Type B pancreatic cell (in vitro differentiated cells): ENCODE measurements around the gene ASXL1. TPM values are rescaled to one million over a fixed set of nuclear protein-coding genes. Genes with fewer than 3 reads are reported as not detected.
"Not testable (repeated sequence)": the region's sequence is repeated elsewhere in the genome, so short reads cannot be mapped to it uniquely, and the experiment has no call there.

ENCODE experiments used
- DNase-seq: peaks from one replicate; pipeline ENCODE4 v3.0.0; 2021; ENCODE audit warnings: mixed read lengths; ENCODE audit not compliant: unreplicated experiment; ENCODE audit errors: extremely low spot score
- H3K27ac Mint-ChIP-seq: 2 replicates; pipeline ENCODE4 v1.8.0; 2021; ENCODE audit warnings: mild to moderate bottlenecking, mixed read lengths
- H3K27me3 Mint-ChIP-seq: 2 replicates; pipeline ENCODE4 v1.8.0; 2021; ENCODE audit warnings: mixed read lengths
- H3K36me3 Mint-ChIP-seq: 2 replicates; pipeline ENCODE4 v1.8.0; 2021; ENCODE audit warnings: mixed read lengths
- H3K4me1 Mint-ChIP-seq: one replicate; pipeline ENCODE4 v1.8.0; 2021; ENCODE audit warnings: mixed read lengths; ENCODE audit not compliant: unreplicated experiment
- H3K4me3 Mint-ChIP-seq: 2 replicates; pipeline ENCODE4 v1.8.0; 2021; ENCODE audit warnings: mild to moderate bottlenecking, mixed read lengths
- H3K9me3 Mint-ChIP-seq: 2 replicates; pipeline ENCODE4 v1.8.0; 2021; ENCODE audit warnings: mixed read lengths
- CTCF ChIP-seq: fragments of 200-600 bp; sonication (generic); conservative IDR thresholded peaks from 2 replicates; pipeline ENCODE4 v1.5.0; 2021; ENCODE audit warnings: antibody characterized with exemption, mild to moderate bottlenecking
- total RNA-seq: library from RNA; stranded (reverse); gene quantifications from 2 replicates; pipeline ENCODE4 v1.2.1, GENCODE V29; 2021; ENCODE audit warnings: low replicate concordance

The ASXL1 gene
- total RNA-seq, 1 donor from 2014 or later, result 157 TPM

DNA sequence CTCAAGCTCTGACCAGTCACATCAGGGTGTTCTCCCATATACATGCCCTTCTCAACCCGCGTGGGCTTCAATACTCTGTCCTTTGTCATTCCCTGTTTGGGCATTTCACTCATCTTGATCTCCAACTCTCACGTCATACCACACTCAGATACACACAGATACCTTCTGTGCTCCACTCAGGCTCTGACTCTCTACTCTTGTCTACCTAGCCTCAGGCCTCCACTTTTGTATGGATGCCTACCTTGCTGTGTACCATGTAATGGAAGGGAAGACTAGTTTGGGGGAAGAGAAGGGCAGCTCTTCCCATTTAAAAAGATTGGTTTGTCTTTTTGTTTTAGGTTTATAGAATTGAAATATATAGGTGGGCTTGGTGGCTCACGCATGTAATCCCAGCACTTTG, 48.6 kb downstream of the ASXL1 start:
- Mint-ChIP-seq H3K4me3 (no peak overlapping the region), H3K27me3 (no peaks in the 10 kb centered on the region), H3K9me3 (no peaks in the 10 kb centered on the region), H3K36me3 (peaks cover 10% of the 10 kb centered on the region), H3K4me1 (peaks cover 4% of the 10 kb centered on the region), H3K27ac (no peak overlapping the region)
- no peak for TF ChIP-seq CTCF
- DNase-seq, result no peak

GRCh38 chr20:32407131-32407750, 49.1 kb downstream of the ASXL1 start:
- H3K27ac Mint-ChIP-seq, H3K9me3 Mint-ChIP-seq, H3K4me1 Mint-ChIP-seq: not testable (repeated sequence)

GRCh38 chr20:32411955-32412706, 54.0 kb downstream of the ASXL1 start:
- no peak for TF ChIP-seq CTCF
- Mint-ChIP-seq H3K4me3 (no peak overlapping the region), H3K4me1 (peaks cover 12% of the 10 kb centered on the region), H3K36me3 (peaks cover 15% of the 10 kb centered on the region), H3K9me3 (no peaks in the 10 kb centered on the region), H3K27me3 (no peaks in the 10 kb centered on the region), H3K27ac (peak overlapping the region; percentile 12)
- DNase-seq, result no peak

More at GRCh38 chr20:32407131-32407750, 49.1 kb downstream of the ASXL1 start:
- peaks cover 15% of the 10 kb centered on the region for H3K36me3 Mint-ChIP-seq
- not testable (repeated sequence) for H3K4me3 Mint-ChIP-seq, DNase-seq, H3K27me3 Mint-ChIP-seq

DNA sequence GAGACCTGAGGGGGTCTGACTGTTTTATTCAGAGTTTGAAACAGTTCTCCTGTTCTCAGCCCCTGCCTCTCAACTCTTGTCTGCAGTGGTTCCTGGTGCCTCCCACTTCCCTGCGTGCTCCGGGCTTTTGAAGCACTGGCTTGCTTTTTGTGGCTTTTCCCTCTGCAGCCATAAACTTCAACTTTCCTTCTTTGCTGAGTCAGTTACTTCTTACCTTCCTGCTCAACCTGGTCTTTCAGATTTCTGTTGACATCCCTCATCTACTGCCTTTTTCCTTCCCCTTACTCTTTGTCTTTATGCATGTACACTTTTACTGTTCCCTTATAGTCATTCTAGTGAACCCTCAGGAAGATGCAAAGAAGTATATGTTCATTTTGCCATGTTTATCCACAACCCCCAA, 57.4 kb downstream of the ASXL1 start:
- Mint-ChIP-seq H3K27me3 (no peaks in the 10 kb centered on the region), H3K36me3 (peaks cover 14% of the 10 kb centered on the region), H3K9me3 (no peaks in the 10 kb centered on the region), H3K4me3 (no peak overlapping the region), H3K27ac (peak overlapping the region; percentile 7), H3K4me1 (peaks cover 12% of the 10 kb centered on the region)
- no peak for TF ChIP-seq CTCF
- DNase-seq, result no peak

GRCh38 chr20:32416206-32416605, 58.1 kb downstream of the ASXL1 start:
- H3K4me1 Mint-ChIP-seq, result peaks cover 15% of the 10 kb centered on the region
- no peak overlapping the region for H3K27ac Mint-ChIP-seq
- TF ChIP-seq CTCF, result no peak
- H3K9me3 Mint-ChIP-seq, result no peaks in the 10 kb centered on the region
- peaks cover 17% of the 10 kb centered on the region for H3K36me3 Mint-ChIP-seq
- no peak overlapping the region for H3K4me3 Mint-ChIP-seq
- no peak for DNase-seq
- H3K27me3 Mint-ChIP-seq, result no peaks in the 10 kb centered on the region

DNA sequence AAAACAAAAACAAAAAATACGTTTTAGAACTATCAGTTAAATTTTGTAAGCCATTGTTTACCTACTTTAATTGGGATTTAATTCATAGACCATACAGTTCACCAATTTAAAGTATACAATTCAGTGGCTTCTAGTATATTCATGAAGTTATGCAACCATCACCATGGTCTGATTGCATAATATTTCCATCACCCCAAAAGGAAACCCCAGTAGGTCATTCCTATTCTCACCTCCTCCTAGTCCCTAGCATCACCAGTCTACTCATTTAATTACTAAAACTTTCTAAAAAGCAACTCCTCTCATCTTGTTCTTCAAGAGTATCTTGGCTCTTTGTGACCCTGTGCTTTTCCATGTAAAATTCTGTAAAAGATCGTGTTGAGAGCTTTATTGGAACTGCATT, 60.2 kb downstream of the ASXL1 start:
- no peak for TF ChIP-seq CTCF

More for the DNA sequence above, 60.2 kb downstream of the ASXL1 start:
- Mint-ChIP-seq H3K36me3 (peaks cover 16% of the 10 kb centered on the region), H3K27me3 (no peaks in the 10 kb centered on the region), H3K4me3 (no peak overlapping the region), H3K27ac (no peak overlapping the region), H3K9me3 (no peaks in the 10 kb centered on the region), H3K4me1 (peaks cover 11% of the 10 kb centered on the region)
- DNase-seq, result no peak
